ENCODE results near the gene GCN1.

GCN1 gene

GRCh38 chr12:120220838-120221575, 26.5 kb upstream of the GCN1 start:
- Histone ChIP-seq H3K27ac (ENCODE audit: extremely low read depth, low read depth, low read length) (no peak overlapping the region), H3K9me3 (ENCODE audit: control insufficient read depth, insufficient read depth, low read depth, low read length) (no peaks in the 10 kb centered on the region), H3K36me3 (ENCODE audit: control insufficient read depth in 2 of 2, insufficient read depth in 1 of 2, low read length in 2 of 2) (peaks cover 0 to 54% of the 10 kb centered on the region in 2 experiments; a peak in 2 of 3 replicates), H3K4me3 (ENCODE audit: low read depth, low read length) (no peak overlapping the region), H3K4me1 (ENCODE audit: control insufficient read depth, insufficient read depth, low read length) (peaks cover 6% of the 10 kb centered on the region)
- TF ChIP-seq GLIS1 (tag by site-specific recombination; IDR thresholded peaks at IDR 0.05) = peak; percentile 69
- no peak for TF ChIP-seq ZNF169 (tag by site-specific recombination; IDR thresholded peaks at IDR 0.05)
- TF ChIP-seq ZNF791 (tag by site-specific recombination; IDR thresholded peaks at IDR 0.05) = no peak
- TF ChIP-seq ZNF701 (tag by site-specific recombination; IDR thresholded peaks at IDR 0.05) = no peak
- TF ChIP-seq GLI2 (tag by site-specific recombination; IDR thresholded peaks at IDR 0.05; ENCODE audit: borderline replicate concordance, low read depth) = no peak
- no peak for TF ChIP-seq ZNF785 (tag by site-specific recombination; IDR thresholded peaks at IDR 0.05)
- TF ChIP-seq ZNF510 (tag by site-specific recombination; IDR thresholded peaks at IDR 0.05; ENCODE audit: insufficient replicate concordance) = no peak
- TF ChIP-seq ZIC2 (tag by site-specific recombination; IDR thresholded peaks at IDR 0.05) = peak; percentile 97
- TF ChIP-seq ZNF48 (tag by site-specific recombination; IDR thresholded peaks at IDR 0.05) = no peak
- TF ChIP-seq ZBTB20 (tag by site-specific recombination; IDR thresholded peaks at IDR 0.05) = no peak
- no peak for TF ChIP-seq KLF16 (tag by site-specific recombination; IDR thresholded peaks at IDR 0.05)
- TF ChIP-seq SCRT1 (tag by site-specific recombination; IDR thresholded peaks at IDR 0.05; ENCODE audit: borderline replicate concordance) = no peak
- no peak for TF ChIP-seq ZFP41 (tag by site-specific recombination; IDR thresholded peaks at IDR 0.05; ENCODE audit: borderline replicate concordance)
- TF ChIP-seq ZBTB48 (tag by site-specific recombination; IDR thresholded peaks at IDR 0.05) = no peak
- TF ChIP-seq, protein P1, sequence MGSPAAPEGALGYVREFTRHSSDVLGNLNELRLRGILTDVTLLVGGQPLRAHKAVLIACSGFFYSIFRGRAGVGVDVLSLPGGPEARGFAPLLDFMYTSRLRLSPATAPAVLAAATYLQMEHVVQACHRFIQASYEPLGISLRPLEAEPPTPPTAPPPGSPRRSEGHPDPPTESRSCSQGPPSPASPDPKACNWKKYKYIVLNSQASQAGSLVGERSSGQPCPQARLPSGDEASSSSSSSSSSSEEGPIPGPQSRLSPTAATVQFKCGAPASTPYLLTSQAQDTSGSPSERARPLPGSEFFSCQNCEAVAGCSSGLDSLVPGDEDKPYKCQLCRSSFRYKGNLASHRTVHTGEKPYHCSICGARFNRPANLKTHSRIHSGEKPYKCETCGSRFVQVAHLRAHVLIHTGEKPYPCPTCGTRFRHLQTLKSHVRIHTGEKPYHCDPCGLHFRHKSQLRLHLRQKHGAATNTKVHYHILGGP (tag by site-specific recombination; IDR thresholded peaks at IDR 0.05) = no peak
- TF ChIP-seq ZNF423 (tag by site-specific recombination; IDR thresholded peaks at IDR 0.05) = no peak
- no peak for TF ChIP-seq ZNF792 (tag by site-specific recombination; IDR thresholded peaks at IDR 0.05)
- TF ChIP-seq, protein P2, sequence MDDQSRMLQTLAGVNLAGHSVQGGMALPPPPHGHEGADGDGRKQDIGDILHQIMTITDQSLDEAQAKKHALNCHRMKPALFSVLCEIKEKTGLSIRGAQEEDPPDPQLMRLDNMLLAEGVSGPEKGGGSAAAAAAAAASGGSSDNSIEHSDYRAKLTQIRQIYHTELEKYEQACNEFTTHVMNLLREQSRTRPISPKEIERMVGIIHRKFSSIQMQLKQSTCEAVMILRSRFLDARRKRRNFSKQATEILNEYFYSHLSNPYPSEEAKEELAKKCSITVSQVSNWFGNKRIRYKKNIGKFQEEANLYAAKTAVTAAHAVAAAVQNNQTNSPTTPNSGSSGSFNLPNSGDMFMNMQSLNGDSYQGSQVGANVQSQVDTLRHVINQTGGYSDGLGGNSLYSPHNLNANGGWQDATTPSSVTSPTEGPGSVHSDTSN (CRISPR knock-in tag; IDR thresholded peaks at IDR 0.05) = no peak
- ChIA-PET CTCF (interaction anchor here (14.3 kb wide), 1 partner anchor 40 kb away, joined by 581 read pairs; the partner anchor contains the start of gene PXN), POLR2A (interaction anchor here (0.6 to 2.5 kb wide), 7 partner anchors 9 to 105 kb away, joined by 3 to 23 read pairs (median 5); partner anchors contain the start of genes RNU4-2 and RPLP0)

- ChIA-PET CTCF (interaction anchor here (0.6 to 14.3 kb wide), 5 partner anchors 9 to 138 kb away, joined by 3 to 581 read pairs (median 8); partner anchors contain the start of genes PXN and RPLP0), POLR2A (interaction anchor here (1.0 to 2.5 kb wide), 3 partner anchors 11 to 72 kb away, joined by 8 to 23 read pairs (median 8); partner anchors contain the start of genes RNU4-2 and RPLP0)
- H3K4me1 ChIP-seq (ENCODE audit: control insufficient read depth, insufficient read depth, low read length) = no peaks in the 10 kb centered on the region
- peaks cover 0 to 72% of the 10 kb centered on the region in 2 experiments; a peak in 2 of 3 replicates for H3K36me3 ChIP-seq (ENCODE audit: control insufficient read depth in 2 of 2, insufficient read depth in 1 of 2, low read length in 2 of 2)
- TF ChIP-seq, protein P3, sequence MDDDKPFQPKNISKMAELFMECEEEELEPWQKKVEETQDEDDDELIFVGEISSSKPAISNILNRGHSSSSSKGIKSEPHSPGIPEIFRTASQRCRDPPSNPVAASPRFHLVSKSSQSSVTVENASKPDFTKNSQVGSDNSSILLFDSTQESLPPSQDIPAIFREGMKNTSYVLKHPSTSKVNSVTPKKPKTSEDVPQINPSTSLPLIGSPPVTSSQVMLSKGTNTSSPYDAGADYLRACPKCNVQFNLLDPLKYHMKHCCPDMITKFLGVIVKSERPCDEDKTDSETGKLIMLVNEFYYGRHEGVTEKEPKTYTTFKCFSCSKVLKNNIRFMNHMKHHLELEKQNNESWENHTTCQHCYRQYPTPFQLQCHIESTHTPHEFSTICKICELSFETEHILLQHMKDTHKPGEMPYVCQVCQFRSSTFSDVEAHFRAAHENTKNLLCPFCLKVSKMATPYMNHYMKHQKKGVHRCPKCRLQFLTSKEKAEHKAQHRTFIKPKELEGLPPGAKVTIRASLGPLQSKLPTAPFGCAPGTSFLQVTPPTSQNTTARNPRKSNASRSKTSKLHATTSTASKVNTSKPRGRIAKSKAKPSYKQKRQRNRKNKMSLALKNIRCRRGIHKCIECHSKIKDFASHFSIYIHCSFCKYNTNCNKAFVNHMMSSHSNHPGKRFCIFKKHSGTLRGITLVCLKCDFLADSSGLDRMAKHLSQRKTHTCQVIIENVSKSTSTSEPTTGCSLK (tag by site-specific recombination; IDR thresholded peaks at IDR 0.05) = no peak
- TF ChIP-seq ZNF155 (tag by site-specific recombination; IDR thresholded peaks at IDR 0.05) (no peak), FEZF1 (tag by site-specific recombination; IDR thresholded peaks at IDR 0.05) (no peak), ZNF610 (tag by site-specific recombination; IDR thresholded peaks at IDR 0.05; ENCODE audit: borderline replicate concordance) (no peak), ZNF677 (tag by site-specific recombination; IDR thresholded peaks at IDR 0.05) (no peak), ZSCAN23 (tag by site-specific recombination; IDR thresholded peaks at IDR 0.05) (no peak), ZNF792 (tag by site-specific recombination; IDR thresholded peaks at IDR 0.05) (no peak), ZNF521 (tag by site-specific recombination; IDR thresholded peaks at IDR 0.05) (no peak)
- H3K27ac ChIP-seq (ENCODE audit: extremely low read depth, low read depth, low read length) = no peak overlapping the region
- no peaks in the 10 kb centered on the region for H3K9me3 ChIP-seq (ENCODE audit: control insufficient read depth, insufficient read depth, low read depth, low read length)
- H3K4me3 ChIP-seq (ENCODE audit: low read depth, low read length) = no peak overlapping the region
Observed at GRCh38 chr12:120218680-120219606, 24.4 kb upstream of the GCN1 start.
